Stimulated activated CD4-positive, alpha-beta T cell treated with anti-CD3 and anti-CD28 coated beads, Interleukin-15, amount 100 ng/mL, for 48 hours (primary cell): ENCODE data around the gene SCUBE1.

Experiments
- DNase-seq, 2 donors: peaks; one replicate each; pipeline ENCODE4 v3.0.0-alpha.2; 2020; ENCODE audit warnings: low read depth in 2 of 2

SCUBE1 gene

DNA sequence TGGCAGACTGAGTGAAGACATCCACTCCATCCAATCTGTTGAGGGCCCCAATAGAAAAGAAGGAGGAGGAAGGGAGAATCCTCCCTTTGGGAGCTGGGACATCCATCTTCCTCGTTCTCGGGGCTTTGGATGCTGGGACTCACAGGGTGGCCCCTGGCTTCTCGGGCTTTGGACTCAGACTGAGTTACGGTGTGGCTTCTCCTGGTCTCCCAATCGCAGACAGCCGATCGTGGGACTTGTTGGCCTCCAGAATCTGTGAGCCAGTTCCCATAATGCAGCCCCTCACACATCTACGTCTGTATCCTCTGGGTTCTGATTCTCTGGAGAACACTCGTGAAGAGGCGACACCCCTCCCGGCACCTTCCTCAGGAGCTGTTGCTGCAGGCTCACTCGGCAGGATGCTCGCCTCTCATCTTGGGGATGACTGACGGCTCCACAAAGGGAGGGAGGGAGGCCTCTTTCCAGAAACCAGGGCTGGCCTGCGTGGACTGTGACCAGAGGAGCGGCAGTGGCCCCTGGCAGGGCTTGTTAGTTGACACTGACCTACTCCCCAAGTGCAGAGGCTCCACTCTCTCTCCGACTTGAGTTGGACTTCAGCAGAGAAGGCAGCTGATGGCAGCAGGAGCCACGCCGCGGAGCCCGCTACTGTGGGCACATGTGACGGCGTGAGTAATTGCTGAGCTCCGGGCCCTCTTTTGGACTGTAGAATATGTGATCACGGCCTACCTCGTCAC lies 141.5 kb downstream of the SCUBE1 start:
- DNase-seq = no peak

DNA sequence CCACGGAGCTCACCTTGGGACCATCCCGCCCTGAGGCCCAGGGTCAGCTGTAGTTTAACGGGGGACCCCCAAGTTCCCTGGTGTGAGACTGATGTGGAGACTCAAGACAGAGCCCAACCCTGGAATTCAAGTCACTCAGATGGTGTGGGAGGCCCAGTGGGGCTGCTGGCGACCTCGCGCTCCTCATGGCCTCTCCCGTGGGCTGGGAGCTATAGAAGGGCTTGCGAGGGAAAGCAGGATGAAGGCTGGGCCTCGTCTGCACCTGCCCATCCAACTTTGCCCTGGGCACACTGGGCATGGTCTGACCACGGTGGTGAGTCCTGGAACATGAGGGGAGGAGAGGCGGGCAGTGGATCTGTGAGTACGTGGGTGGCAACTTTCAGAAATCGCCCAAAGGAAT lies 142.6 kb downstream of the SCUBE1 start:
- no peak for DNase-seq

DNA sequence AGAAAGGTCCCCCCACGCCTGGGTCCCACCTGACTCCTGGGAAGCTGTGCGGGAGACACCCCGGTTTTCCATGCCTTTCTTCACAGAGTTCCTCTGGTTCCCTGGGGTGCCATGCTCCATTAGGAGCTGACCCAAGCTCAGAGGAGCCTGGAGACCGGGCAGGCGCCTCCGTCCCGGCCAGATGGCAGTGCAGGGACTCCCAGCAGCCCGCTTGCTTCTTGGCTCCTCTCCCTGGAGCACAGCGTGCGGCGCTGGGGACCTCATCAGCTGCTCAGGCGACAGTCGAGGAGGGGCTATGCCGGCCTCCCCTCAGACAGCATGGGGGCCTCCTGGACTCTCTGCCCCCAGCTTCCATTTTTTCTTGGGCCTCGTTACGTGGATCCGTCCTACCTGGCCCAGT lies 143.1 kb downstream of the SCUBE1 start:
- DNase-seq = no peak

DNA sequence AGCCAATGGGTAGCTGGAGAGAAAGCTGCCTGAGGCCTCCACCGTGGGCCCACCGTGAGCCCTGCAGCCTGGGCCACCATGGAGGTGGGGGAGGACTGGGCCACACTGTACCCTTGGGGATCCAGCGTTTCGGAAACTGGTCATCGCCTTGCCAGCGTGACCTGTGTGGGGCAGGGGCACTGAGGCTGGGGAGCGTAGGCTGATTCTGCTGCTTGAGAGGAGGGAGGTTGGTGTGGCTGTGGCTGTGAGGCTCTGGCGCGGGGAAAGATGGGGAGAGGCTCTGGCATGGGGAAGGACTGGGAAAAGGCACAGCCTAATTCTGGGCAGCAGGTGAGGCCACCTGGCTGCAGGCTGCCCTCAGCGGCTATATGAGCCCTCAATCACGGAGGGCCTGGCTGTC lies 143.6 kb downstream of the SCUBE1 start:
- no peak for DNase-seq

DNA sequence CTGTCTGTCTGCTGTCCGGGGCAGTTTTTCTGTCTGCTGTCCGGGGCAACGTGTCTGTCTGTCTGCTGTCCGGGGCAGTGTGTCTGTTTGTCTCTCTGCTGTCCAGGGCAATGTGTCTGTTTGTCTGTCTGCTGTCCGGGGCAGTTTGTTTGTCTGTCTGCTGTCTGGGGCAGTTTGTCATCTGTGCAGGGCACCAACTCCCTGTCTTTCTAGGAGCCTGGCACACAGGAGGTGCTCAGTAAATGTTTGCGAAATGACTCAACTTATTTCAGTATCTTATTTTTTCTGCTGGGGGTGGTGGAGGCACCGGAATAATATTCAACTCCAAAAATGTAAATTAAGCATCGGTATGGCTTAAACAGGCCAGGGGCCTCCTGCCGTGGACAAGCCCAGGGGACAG lies 144.2 kb downstream of the SCUBE1 start:
- no peak for DNase-seq

DNA sequence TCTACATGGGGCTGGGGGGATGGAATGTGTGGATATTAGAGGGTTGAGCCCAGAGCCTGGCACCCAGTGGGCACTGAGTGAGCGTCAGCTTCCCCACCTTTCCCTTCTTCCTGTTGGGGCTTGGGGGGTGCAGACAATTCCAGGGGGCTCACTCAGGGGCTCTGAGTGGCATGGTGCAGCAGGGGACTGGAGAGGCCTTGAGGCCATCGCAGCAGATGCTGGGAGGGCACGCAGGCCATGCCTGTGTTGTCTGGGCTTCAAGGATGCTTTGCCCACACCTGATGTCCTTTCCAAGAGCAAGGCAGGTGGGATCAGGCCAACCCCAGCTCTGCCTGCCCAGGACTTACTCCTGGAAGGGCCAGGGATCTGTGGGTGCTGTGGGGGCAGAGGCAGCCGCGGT lies 145.0 kb downstream of the SCUBE1 start:
- no peak for DNase-seq

DNA sequence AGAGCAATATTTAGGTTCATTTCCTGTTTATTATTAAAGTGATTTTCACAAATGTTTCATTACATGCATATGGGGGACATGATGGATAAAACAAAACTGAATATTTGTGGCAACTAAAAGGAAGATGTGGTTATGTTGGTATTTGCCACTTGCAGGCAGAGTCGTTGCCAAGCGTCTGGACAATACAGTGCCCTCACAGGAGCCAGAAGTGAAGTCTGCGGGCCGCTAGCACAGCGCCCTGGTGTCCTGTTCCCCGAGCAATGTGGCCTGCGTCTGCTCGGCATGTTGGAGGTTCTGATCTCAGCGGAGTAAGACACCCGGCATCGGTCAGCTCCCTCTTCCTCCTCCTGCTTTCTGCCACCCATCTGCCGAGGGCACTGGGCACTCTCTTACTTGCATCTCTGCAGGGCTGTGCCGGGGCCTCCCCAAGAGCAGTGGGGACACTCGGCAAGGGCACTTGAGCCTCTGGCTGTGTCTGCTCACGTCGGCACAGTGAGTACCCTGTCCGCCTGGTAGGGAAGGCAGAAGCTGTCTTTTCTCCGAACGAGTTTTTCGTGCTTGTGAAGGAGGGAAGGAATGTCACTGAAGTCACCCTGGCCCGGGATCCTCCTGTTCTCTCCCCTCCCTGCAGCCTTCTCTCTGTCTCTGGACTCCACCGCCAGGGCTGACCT lies 145.8 kb downstream of the SCUBE1 start:
- no peak for DNase-seq

DNA sequence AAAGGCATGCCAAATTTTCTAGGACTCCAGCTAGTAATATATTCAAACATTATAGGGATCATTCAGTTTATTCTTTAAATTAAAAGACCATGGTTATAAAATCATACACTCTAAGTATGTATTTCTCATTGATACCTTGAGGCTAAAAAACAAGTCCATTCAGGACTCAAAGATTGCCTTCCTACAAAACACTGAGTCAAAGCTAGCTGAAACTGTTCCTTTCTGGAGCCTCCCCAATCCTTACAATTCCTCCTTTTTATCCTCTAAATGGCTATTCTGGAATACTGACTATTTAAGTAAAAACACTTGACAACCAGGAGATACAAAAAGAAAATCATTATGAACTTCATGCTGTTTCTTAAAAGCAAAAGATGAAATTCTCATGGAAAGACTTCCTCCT lies 151.3 kb downstream of the SCUBE1 start:
- DNase-seq = no peak

DNA sequence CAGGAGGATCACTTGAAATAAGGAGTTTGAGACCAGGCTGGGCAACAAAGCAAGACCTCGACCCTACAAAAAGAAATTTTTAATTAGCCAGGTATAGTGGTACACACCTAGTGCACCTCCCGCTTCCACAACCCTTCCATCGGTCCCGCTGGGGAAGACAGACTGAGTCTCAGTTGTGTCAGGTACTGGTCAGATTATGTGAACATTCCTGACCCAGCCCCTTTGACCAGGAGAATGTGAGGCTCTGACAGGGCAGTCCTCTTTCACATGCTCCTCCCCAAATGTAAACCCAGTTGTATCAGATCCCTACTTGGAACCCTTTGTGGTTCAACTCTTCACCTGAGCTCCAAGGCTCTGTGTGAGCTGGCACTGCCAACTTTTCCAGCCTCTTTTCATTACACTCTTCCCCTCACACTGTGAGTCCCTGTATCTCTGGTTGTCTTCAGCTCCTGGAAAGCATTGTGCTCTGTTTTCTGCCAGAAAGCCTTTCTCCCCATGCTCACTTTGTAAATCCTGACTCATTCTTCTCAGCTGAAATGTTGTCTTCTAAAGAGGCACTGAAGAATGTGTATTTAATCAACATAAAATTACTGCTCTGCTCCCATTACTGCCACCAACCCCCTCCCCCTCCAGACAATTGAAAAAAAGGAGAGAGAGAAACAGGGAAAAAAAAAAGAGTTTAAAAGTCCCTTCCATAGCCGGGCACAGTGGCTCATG lies 154.2 kb downstream of the SCUBE1 start:
- DNase-seq = no peak

DNA sequence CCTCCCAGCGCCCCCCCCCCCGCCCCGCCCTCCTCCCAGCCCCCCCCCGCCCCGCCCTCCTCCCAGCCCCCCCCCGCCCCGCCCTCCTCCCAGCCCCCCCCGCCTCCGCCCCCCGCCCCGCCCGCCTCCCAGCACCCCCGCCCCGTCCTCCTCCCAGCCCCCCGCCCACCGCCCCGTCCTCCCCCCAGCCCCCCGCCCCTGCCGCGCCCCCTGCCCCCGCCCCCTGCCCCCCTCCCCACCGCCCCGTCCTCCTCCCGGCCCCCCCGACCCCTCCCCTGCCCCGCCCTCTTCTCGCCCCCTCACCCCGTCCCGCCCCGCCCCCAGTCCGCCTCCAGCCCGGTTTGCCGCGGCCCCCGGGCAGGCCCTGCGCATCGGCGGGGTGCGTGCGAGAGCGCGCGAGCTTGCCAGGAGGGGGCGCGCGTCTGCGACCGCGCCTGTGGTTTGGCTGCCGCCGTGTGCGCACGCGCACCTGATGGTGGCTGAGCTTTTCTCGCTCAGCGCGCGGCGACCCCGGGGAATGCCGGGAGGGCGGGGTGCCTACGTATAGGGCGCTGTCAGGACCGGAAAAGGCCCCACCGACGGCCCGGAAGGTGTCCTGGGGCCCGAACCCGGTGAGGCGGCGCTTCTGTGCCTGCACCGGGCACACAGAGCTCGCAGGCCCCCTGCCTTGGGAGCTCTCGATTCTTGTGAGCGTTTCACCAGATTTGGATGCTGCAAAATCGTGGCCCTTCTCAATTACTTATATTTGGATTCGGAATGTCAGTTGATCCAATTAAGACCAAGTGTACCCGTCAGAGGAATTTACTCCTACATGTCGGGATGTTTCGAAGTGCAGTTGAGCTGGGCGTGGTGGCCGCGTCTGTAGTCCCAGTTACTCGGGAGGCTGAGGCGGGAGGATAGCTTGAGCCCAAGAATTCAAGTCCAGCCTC lies 155.7 kb downstream of the SCUBE1 start:
- peak; percentile 92 to 96 for DNase-seq

DNA sequence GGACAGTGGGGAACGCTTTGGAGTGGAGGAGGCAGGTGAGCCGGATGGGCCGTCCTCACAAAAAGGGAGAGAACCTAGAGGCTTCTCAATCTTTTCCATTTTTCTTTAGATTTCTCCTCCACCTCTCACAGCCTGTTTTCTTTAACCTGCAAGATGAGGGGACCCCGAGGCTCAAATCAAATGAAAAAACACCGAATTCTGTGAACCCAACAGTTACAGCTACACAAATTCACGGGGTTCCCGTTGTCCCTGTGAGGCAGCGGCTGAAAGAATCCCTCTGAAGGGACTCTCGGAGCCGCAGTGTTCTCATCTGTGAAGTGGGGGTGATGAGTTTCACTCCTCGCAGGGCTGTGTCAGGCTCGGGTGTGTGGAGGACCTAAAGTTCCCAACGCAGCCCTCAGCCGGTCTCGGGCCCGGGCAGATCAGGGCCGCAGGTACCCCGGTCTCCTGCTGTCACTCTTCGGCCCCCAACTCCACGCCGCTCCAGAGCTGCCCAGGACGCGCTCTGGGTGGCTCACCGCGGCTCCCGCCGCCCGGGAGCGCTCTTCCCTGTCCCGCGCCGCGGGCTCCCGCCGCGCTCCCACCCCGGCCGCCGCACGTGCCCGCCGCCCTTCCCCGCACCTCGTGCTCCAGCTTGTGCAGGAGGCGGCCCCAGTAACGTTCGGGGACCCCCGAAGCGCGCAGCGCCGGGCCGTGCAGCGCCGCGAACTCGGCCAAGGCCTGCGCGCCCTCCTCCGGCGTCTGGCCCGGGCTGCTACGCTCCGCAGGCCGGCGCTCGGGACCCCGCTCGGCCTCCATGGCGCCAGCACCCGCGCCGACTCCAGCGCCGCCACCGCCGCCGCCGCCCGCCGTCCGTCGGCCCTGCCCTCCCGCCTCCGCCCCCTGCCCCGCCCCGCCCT lies 156.7 kb downstream of the SCUBE1 start, which contains the start of gene TTLL12:
Gene TTLL12 (minus strand): TSS at position 863 of the 899 bp plus-strand sequence. CDS start 65 bp downstream, at position 798.
- peak; percentile 34 to 35 for DNase-seq

DNA sequence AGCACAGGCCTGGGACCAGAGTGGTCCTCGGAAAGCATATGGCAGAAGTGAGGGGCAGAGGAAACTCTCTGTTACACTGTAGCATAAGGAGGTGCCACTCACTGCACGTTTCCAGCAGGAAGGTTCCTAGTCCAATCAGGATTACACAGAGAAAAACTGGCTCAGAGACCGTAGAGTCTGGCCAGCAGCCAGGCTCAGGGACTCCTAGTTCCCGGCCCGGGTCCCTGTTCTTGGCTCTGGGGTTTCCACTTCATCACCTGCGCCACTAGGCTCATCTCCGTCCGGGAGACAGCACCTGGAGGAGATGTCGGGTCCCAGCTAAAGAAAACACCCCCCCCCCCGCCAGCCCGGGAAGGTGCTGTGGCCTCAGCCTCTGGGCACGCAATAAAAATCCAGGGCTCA lies 157.3 kb downstream of the SCUBE1 start:
- no peak for DNase-seq

DNA sequence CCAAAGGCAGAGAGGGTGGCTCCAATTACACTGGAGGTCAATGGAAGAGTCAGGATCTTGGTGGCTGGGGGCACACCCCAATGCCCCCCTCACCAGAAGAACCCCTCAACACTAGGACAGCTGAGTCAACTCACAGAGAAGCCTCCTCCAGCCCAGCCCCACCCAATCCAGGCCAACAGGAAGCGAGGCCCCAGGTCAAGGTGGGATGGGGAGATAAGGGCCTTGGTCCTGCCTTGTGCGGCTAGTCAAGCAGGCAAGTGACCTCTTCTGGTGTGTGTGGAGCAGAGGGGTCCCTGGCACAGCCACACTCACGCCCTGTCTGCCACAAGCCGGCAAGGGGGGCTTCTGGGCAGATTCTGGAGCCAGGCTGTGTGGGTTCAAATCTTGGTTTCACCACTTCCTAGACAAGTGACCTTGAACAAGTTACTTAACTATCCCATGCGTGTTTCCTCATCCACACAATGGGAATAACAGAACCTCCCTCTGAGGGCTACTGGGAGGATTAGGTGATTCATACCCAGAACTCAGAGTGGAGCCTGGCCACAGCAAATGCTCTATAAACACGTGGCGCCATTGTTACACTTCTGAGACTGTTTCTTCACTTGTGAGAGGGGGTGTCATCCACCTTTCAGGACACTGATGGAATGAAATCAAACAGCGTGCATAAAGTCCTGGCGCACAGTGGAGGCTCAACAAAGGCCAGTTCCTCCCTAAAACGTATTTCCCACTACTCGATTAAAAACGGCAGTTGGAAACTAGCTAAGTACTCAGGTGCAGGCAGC lies 159.5 kb downstream of the SCUBE1 start:
- no peak for DNase-seq

DNA sequence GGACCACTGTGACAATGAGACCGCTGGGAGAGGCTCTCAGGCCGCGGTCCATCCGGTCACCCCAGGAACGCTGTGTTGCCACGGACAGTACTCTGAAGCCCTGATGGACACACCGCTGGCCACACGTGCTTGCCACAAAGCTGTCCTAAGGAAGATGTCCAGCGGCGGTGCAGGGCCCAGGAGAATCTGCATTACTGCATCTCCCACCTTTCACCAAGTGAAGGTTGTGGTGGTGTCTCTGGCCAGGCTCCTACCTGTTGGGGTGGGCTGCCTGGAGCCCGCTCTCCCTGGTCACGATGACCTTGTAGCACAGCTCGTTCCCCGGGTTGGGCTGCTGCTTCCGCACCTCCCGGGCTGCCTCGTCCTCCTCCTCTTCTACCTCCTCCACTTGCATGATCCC lies 160.4 kb downstream of the SCUBE1 start:
- DNase-seq = no peak

DNA sequence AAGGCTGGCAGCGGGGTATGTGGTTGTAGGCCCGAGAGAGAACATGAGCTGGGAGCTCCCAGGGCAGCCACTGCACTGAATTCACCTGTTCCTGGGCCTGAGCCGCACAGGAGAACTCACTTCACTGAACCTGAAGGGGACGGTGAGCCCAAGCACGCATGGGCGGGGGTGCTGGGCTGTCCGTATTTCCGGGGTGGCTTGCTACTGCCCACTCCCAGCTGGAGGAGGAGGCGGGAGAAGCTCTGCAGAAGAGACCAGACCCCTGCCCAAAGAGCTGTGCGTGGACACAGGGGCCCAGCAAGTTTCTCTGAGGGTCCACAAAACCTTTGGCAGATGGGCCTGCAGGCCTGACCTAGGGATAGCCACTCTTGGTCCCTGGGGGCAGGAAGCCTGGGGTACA lies 161.1 kb downstream of the SCUBE1 start:
- DNase-seq = no peak

DNA sequence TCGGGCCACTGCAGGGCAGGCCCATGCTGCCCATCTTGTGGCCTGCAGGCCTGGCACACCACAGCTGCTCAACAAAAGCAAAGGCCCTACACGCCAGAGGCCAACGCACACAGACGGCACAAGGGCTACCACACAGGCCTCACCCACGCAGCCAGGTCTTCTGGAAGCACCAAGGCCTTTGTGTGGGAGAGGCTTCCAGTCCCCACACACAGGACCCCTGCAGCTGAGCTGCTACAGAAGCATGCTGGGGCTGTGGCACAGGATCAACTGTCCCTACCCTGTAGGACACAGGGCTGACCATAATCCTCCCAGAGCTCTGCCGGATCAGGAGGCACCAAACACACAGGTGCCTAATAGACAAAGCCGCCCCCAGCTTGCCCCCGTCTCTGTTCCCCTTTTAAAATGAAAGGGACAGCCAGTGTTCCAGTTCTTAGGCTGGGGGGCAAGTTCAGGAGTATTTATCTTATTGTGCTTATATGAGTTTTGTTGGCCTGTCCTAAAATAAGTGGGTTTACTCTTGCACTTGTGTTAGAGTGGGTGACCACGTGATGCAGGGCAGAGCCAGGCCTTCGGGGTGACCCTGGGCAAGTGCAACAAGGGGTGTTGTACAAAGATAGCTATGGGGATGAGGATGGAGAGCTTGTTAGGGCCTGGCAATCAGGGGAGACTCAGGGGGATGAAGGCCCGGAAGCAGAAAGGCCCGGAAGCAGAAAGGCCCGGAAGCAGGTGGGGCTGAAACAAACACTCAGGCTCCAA lies 161.7 kb downstream of the SCUBE1 start:
- no peak for DNase-seq

DNA sequence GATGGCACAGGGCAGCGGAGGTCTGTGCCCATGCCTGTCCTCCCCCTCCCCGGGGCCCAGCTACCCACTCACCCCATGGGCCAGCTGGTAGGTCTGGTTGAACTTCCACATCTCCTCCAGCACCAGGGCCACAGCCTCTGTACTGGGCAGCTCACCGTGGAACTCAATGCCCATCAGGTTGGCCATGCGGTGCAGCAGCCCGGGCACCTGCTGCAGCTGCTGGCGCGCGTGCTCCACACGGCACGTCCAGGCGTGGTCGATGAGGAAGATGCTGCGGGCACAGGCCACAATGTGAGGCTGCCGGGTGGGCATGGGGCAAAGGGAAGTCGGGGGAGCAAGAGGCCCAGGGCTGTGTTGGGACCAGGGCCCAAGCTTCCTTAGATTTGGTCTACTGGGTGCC lies 162.5 kb downstream of the SCUBE1 start:
- DNase-seq = no peak

DNA sequence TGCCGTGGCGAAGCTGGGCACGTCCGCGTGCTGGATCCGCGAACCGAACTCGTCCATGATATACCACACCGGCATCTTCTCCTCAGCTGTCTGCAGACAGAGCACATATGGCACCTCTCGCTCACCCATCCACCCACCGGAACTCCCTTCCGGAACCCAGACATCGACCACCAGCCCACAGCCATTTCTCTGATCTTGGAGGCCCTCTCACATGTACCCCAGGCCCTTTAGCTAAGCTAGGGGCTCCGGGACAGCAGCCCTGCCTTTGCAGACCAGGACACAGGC lies 163.3 kb downstream of the SCUBE1 start:
- DNase-seq = no peak

DNA sequence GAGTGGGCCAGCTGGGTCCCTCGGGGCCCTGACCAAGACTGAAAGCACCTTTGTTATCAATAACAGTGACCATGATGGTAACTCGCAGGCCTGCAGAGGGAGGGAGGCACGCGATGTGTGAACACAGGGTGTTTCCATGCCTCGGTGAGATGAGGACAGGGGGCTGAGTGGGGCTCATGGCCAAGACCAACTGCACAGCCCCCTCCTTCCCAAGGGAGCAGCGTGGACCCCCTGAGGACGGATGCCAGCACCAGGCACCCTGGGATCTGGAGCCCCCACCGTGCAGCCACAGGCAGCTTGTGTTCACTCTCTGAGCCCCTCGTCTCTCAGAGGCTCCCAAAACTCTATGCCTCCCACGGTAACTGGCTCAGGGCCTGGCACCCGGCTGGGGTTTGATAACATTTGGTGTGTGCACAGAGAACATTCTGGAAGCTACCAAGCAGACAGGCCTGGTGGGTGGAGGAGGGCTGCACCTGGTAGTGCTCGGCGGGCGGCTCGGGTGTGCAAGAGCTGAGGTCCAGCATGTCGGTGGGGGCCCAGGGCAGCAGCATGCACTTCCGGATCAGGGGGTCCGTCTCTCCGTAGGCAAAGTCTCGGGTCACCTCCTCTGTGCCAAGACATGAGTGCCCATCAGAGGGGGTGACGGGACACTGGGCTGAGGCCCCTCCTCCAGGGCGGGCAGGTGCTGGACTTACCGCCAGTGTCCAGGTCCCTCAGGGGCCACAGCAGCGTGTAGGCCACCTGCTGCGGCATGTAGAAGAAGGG lies 163.8 kb downstream of the SCUBE1 start:
- DNase-seq = no peak
